Omental fat pad (tissue), 4 donors: Measurements from ENCODE around the gene ARHGEF33. TPM values are rescaled to one million over a fixed set of nuclear protein-coding genes. Genes with fewer than 3 reads are reported as not detected.
"Not testable (repeated sequence)": the region's sequence is repeated elsewhere in the genome, so short reads cannot be mapped to it uniquely, and the experiment has no call there.

Experiments used
- ATAC-seq: fragments of 150-250 bp; one replicate; pipeline ENCODE4 v1.9.1; 2016; ENCODE audit warnings: mild to moderate bottlenecking, moderate library complexity; ENCODE audit not compliant: low FRiP score
- DNase-seq: peaks from one replicate; pipeline ENCODE4 v3.0.0-alpha.2; 2019; ENCODE audit warnings: low spot score
- total RNA-seq, 4 donors: library from RNA; depleted of rRNA; stranded (reverse); fragments of >200 nt; gene quantifications; one replicate each; pipeline ENCODE4 v1.1.0, GENCODE V29; 2016
- TF ChIP-seq, protein P1 (sequence below), 3 donors: fragments of 450-650 bp; IDR thresholded peaks; one replicate each; pipeline ENCODE4 v1.5.1; 2016 to 2017; ENCODE audit warnings: antibody characterized with exemption in 3 of 3, mild to moderate bottlenecking in 3 of 3, moderate library complexity in 2 of 3

The ARHGEF33 gene
- total RNA-seq, 4 donors from 2014 or later, result 0.31 to 1.6 (median 0.95) TPM

DNA sequence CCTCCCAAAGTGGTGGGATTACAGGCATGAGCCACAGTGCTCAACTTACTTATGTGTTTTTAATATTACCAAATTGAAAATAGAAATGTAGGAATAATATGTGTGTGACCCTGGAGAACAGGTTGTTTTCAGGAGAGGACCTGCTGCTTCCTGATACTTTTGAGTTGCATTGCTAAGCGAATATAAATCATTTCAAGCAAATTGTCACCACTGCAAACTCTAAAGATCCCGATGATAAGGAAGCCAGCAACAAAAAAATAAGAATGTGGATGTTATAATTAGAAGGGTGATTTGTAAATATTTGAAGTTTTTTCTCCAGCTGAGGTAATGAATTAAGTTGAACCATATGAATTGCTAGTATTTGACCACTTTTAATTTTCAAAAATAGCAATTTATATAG is 40.9 kb downstream of the ARHGEF33 start:
- DNase-seq, result no peak
- TF ChIP-seq, protein P1, sequence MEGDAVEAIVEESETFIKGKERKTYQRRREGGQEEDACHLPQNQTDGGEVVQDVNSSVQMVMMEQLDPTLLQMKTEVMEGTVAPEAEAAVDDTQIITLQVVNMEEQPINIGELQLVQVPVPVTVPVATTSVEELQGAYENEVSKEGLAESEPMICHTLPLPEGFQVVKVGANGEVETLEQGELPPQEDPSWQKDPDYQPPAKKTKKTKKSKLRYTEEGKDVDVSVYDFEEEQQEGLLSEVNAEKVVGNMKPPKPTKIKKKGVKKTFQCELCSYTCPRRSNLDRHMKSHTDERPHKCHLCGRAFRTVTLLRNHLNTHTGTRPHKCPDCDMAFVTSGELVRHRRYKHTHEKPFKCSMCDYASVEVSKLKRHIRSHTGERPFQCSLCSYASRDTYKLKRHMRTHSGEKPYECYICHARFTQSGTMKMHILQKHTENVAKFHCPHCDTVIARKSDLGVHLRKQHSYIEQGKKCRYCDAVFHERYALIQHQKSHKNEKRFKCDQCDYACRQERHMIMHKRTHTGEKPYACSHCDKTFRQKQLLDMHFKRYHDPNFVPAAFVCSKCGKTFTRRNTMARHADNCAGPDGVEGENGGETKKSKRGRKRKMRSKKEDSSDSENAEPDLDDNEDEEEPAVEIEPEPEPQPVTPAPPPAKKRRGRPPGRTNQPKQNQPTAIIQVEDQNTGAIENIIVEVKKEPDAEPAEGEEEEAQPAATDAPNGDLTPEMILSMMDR (IDR thresholded peaks at IDR 0.05), result no peak
- ATAC-seq, result no peak

DNA sequence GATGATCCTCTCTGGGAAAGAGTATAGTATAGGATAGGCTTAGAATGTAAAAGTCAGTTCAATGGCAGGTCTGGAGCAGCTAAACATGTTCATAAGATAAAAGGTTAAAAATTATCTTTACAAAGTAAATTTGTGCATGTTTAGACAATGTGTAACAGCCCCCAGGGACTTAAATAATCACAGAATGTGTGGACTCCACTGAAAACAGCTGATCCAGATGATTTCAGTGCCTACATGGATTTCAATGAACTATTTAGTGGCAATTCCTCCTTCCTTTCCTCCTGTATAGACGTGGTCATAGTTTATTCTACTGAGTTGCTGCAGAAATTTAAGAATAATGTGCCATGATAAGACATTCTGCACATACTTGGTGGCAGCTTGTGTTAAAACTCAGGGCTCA is 42.9 kb downstream of the ARHGEF33 start:
- TF ChIP-seq, protein P1 (IDR thresholded peaks at IDR 0.05), result no peak
- DNase-seq (no peak), ATAC-seq (no peak)

DNA sequence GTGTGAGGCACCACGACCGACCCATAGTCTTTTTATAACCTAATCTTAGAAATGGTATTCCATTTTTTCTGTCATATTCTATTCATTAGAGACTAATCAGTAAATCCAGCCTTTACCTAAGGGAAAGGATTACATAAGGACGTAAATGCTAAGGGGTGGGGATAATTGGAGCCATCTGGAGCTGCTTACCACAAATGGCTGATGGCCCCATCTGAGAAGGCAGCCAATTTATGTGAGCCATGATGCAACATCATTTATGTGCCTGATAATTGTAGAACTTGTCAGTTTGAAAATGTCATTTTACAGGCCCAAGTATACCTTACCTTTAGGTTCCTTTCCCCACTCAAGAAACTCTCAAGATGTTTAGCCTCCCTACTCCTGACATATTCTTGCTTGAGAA is 44.0 kb downstream of the ARHGEF33 start:
- ATAC-seq (no peak), DNase-seq (no peak)
- TF ChIP-seq, protein P1 (IDR thresholded peaks at IDR 0.05), result no peak

DNA sequence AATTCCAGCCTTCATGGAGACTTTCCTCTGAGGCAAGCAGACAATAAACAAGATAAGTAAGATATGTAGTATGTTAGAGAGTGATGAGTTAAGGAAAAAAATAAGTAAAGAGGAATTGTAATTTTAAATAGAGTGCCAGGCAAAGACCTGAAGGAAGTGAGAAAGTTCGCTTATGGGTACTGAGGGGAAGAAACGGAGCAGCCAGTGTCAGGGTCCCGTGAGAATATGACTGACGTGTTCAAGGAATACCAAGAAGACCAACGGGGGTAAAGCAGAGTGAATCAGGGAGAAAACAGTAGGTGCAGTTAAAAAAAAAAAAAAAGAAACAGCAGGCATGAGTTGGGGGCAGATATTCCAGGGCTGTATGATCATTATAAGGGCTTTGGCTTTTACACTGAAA is 45.1 kb downstream of the ARHGEF33 start:
- DNase-seq (no peak), ATAC-seq (no peak)

DNA sequence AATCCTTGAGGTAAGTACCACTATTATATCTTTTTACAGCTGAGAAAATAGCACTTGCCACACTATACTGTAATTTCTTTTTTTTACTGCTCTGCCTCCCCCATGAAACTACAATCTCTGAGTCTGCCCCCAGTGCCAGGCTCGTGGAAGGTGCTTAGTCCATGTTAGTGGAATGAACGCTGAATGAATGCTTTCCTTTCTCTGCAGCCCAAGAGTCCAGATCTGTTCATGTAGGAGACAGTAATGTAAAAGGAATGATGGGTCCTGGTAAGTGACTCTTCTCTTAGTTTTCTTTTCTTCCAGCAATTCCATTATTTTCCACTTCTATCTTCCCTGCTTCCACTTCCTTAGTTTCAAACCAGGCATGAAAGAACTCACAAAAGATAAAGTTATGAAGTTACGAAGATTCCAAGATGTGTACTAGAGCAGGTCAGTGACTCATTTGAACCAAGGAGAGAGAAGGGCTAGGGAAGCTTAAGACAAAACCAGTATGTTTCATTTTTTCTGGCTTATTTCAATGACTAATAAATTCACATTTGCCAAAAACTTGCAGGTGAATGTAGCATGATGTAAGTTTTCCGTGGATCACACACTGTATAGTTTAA is 46.0 kb downstream of the ARHGEF33 start:
- TF ChIP-seq, protein P1 (IDR thresholded peaks at IDR 0.05), result no peak
- no peak for ATAC-seq
- DNase-seq, result no peak

More for the DNA sequence above, 45.1 kb downstream of the ARHGEF33 start:
- TF ChIP-seq, protein P1 (IDR thresholded peaks at IDR 0.05), result no peak

DNA sequence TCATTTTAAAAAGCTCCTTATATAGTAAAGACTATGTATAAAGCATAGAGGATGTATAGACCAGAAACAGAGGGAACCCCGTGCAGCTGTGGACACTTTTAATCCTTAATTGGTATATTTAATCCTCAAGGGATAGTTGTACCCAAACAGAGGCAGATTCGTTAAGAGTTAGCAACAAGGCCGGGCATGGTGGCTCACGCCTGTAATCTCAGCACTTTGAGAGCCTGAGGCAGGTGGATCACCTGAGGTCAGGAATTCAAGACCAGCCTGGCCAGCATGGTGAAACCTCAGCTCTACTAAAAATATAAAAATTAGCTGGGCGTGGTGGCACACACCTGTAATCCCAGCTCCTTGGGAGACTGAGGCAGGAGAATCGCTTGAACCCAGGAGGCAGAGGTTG is 46.8 kb downstream of the ARHGEF33 start:
- ATAC-seq, DNase-seq: not testable (repeated sequence)

DNA sequence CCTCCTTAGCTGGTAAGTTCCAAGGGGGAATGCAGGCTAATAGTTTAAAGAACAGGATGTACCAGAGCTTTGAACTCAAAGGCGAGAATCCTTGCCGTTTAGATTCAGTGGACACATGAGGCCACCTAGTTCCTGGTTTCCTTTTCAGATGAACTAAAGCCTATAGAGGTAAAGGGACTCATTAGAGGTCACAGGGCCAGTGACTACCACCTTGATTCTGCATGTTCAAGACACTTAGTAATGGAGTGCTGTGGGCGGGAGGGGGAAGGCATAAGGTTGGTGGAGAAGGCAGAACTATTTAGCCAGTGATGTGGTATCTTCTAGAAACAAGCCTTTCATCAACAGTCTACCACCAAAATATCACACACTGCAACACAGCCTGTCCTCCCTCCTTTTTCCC is 47.9 kb downstream of the ARHGEF33 start:
- ATAC-seq (no peak), DNase-seq (no peak)
- TF ChIP-seq, protein P1 (IDR thresholded peaks at IDR 0.05), result no peak
